ENCODE data around the gene ACACB. TPM values are rescaled to one million over a fixed set of nuclear protein-coding genes. Genes with fewer than 3 reads are reported as not detected.
A peak's percentile ranks its signal among the peaks of the same experiment; 100 is the strongest.

The ACACB gene
- total and polyA plus RNA-seq, 8 donors = 23.4 to 58.9 (median 31.6) TPM

DNA sequence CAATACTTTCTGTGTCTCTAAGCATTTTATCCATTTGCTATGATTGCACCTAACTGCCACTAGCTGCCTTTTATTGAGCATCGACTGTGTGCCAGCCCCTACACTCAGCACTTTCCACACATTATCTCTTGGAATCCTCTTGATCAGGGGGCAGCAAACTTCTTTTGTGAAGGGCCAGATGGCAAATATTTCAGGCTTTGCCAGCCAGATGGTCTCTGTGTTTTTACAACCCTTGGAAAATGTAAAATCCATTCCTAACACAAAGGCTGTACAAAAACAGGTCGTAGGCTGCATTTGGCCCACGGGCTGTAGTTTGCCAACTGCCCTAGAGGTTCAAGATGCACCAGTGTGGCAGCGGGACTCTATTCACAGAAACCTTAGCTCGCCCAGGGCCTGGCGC, 173.2 kb downstream of the ACACB start:
- TF ChIP-seq, protein P1, sequence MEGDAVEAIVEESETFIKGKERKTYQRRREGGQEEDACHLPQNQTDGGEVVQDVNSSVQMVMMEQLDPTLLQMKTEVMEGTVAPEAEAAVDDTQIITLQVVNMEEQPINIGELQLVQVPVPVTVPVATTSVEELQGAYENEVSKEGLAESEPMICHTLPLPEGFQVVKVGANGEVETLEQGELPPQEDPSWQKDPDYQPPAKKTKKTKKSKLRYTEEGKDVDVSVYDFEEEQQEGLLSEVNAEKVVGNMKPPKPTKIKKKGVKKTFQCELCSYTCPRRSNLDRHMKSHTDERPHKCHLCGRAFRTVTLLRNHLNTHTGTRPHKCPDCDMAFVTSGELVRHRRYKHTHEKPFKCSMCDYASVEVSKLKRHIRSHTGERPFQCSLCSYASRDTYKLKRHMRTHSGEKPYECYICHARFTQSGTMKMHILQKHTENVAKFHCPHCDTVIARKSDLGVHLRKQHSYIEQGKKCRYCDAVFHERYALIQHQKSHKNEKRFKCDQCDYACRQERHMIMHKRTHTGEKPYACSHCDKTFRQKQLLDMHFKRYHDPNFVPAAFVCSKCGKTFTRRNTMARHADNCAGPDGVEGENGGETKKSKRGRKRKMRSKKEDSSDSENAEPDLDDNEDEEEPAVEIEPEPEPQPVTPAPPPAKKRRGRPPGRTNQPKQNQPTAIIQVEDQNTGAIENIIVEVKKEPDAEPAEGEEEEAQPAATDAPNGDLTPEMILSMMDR (IDR thresholded peaks at IDR 0.05) = no peak
- no peak for ATAC-seq
- DNase-seq = no peak
- H3K4me3 ChIP-seq = no peak overlapping the region
- H3K27me3 ChIP-seq = no peaks in the 10 kb centered on the region
- H3K36me3 ChIP-seq = no peaks in the 10 kb centered on the region
- H3K4me1 ChIP-seq = no peaks in the 10 kb centered on the region
- no peaks in the 10 kb centered on the region for H3K9me3 ChIP-seq
- intact Hi-C loops (cut with DNase I) = no loop called here
- 79 to 85% methylated on average over 6 of the region's 6 CpGs for WGBS, 2 donors
- no peak for FAIRE-seq
- H3K27ac ChIP-seq = no peak overlapping the region

DNA sequence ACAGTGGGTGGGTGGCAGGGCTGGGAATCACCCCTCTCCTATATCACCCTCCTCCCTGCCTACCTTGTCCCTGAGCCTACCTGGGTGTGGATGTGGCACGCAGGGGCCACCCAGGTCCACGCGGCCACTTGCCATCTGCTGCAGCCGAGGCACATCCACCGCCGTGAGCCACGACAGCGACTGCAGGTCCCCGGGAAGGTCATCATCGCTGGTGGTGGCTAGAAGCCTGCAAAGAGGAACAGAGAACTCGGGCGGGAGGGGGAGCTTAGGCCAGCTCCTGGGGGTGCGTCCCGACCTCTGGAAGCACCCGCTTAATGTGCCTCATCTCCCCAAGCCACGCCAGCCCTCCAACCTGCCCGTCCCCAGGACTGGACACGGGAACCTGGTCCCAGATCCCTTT, 173.7 kb downstream of the ACACB start:
- Histone ChIP-seq H3K27me3 (no peaks in the 10 kb centered on the region), H3K27ac (no peak overlapping the region), H3K4me3 (no peak overlapping the region), H3K36me3 (no peaks in the 10 kb centered on the region), H3K4me1 (no peaks in the 10 kb centered on the region), H3K9me3 (no peaks in the 10 kb centered on the region)
- FAIRE-seq (no peak), DNase-seq (no peak), ATAC-seq (no peak)
- TF ChIP-seq, protein P1 (IDR thresholded peaks at IDR 0.05) = no peak
- intact Hi-C loops (cut with DNase I) = no loop called here
- WGBS, 2 donors = 82 to 86% methylated on average over 18 of the region's 18 CpGs

DNA sequence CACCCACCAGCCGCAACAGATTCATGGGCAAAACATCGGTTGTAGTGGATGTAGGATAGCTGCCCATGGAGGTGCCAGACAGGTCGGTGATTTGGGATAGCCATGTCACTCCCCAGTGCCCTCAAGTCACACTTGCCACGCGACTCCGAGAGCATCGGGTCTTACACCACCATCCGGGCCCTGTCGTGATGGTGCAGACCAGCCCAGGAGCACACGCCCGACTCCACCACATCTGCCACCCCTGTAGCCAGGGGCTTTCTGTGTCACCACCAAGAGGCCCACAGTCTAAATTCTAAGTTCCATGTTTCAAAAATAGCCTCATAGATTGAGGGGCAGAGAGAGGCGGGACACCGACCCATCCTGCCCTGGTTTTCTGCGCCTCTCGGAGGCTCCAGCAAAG, 174.7 kb downstream of the ACACB start:
- H3K9me3 ChIP-seq = no peaks in the 10 kb centered on the region
- no peaks in the 10 kb centered on the region for H3K27me3 ChIP-seq
- DNase-seq = no peak
- H3K27ac ChIP-seq = no peak overlapping the region
- 55 to 60% methylated on average over 15 of the region's 15 CpGs for WGBS, 2 donors
- no peak for ATAC-seq
- intact Hi-C loops (cut with DNase I) = no loop called here
- H3K4me1 ChIP-seq = no peaks in the 10 kb centered on the region
- H3K36me3 ChIP-seq = no peaks in the 10 kb centered on the region
- peak overlapping the region in 1 of 4 donors; percentile 27 for H3K4me3 ChIP-seq
- TF ChIP-seq, protein P1 (IDR thresholded peaks at IDR 0.05) = no peak
- no peak for FAIRE-seq

DNA sequence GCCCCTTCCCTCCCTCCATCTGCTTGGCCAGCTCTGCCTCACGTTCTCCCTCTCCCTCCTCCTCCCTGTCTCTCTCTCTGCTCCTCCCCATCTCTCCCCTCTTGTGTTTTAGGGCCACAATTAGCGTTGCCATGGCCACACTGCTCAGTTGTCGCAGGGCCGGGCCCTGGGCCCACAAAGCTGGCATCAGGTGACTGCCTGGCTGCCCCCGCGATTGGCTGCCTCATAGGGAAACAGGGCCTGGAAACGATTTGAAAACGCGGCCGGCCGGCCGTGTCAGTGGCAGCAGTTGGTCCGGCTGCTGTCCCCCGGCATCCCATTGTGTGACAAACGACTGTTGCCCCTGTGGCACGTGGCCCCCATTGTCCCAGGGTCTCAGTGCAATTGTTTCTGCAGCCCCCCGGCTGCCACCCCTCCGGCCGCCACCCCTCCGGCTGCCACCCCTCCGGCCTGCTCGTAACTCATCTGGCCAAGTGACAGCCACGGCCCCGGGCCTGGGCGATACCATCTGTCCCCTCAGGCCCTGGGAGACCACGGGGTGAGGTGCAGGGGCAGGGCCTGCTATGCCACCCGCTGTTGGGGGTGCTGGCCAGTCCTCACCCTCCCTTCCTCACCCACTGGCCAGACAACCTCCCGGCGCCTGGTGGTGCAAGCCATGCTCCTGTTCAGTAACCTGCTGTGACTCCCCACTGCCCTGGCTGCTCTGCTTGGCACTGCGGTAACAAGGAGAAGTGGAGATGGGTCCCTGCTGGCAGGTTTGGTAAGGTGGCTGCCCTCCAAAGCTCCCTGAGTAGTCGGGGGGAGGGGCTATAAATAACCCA, 175.3 kb downstream of the ACACB start:
- Histone ChIP-seq H3K27me3 (no peaks in the 10 kb centered on the region), H3K4me3 (peak overlapping the region in 1 of 4 donors; percentile 27), H3K36me3 (no peaks in the 10 kb centered on the region), H3K27ac (no peak overlapping the region), H3K4me1 (no peaks in the 10 kb centered on the region), H3K9me3 (no peaks in the 10 kb centered on the region)
- DNase-seq = peak in 3 of 6 donors; percentile 29 to 65 (median 47)
- WGBS, 2 donors = 17 to 20% methylated on average over 31 of the region's 31 CpGs
- TF ChIP-seq, protein P1 (IDR thresholded peaks at IDR 0.05) = no peak
- no peak for FAIRE-seq
- peak; percentile 70 to 86 (median 84) for ATAC-seq
- intact Hi-C loops (cut with DNase I) = no loop called here

DNA sequence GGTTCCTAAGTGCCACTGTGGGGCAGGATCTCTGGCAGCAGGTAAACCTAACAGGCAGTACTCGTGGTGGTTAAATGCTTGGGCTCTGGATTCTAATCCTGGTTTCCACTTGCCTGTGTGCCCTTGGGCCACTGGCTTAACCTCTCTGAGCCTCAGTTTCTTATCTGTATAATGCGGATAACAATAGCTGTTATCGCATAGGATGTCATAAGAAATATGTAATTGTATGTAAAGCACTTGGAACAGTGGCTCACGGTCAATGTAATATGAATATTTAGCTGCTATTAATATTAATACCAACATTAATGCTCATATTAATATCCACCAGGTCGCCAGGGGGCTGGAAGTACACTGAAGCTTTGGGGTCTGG, 175.9 kb downstream of the ACACB start:
- Histone ChIP-seq H3K27me3 (no peaks in the 10 kb centered on the region), H3K9me3 (no peaks in the 10 kb centered on the region), H3K27ac (no peak overlapping the region), H3K4me3 (no peak overlapping the region), H3K4me1 (no peaks in the 10 kb centered on the region), H3K36me3 (no peaks in the 10 kb centered on the region)
- no peak for FAIRE-seq
- ATAC-seq = no peak
- no peak for DNase-seq
- WGBS, 2 donors = 67 to 79% methylated on average over 5 of the region's 5 CpGs
- TF ChIP-seq, protein P1 (IDR thresholded peaks at IDR 0.05) = no peak
- intact Hi-C loops (cut with DNase I) = no loop called here

All from pancreas (tissue), 10 donors.